Liver (tissue), 3 donors: ENCODE measurements around the gene FOXK2.

Experiments
- CTCF ChIP-seq: fragments of 150-350 bp; IDR thresholded peaks from 2 replicates; pipeline ENCODE4 v1.5.1; 2017; ENCODE audit warnings: improper control_type of control experiment, low read depth, low read length; ENCODE audit not compliant: missing input control
- GABPA ChIP-seq, 2 donors: IDR thresholded peaks in 1 of 2; conservative IDR thresholded peaks in 1 of 2; 2 replicates each; pipeline ENCODE4 v1.6.1; 2016; ENCODE audit warnings: antibody characterized with exemption in 2 of 2, mild to moderate bottlenecking in 1 of 2, moderate library complexity in 1 of 2
- MAX ChIP-seq: IDR thresholded peaks from 2 replicates; pipeline ENCODE4 v1.6.1; 2016; ENCODE audit warnings: antibody characterized with exemption
- REST ChIP-seq: IDR thresholded peaks from 2 replicates; pipeline ENCODE4 v1.6.1; 2016; ENCODE audit warnings: antibody characterized with exemption, mild to moderate bottlenecking
- TAF1 ChIP-seq: conservative IDR thresholded peaks from 2 replicates; pipeline ENCODE4 v1.6.1; 2016; ENCODE audit warnings: antibody characterized with exemption, mild to moderate bottlenecking
- donor health status: healthy.
- donor health status: healthy.

GRCh38 chr17:82636626-82637598 is 117.4 kb downstream of the FOXK2 start:
- no peak for TF ChIP-seq CTCF
- no peak for TF ChIP-seq REST
- no peak for TF ChIP-seq MAX
- no peak for TF ChIP-seq GABPA (IDR thresholded peaks at IDR 0.05 in 1 of 2, conservative IDR thresholded peaks at IDR 0.05 in 1 of 2)
- TF ChIP-seq TAF1: no peak
